ENCODE results near the gene DPP8.

DPP8 gene

GRCh38 chr15:65410972-65411371 is 106.5 kb downstream of the DPP8 start:
- peak overlapping the region; percentile 30 for H3K56ac ChIP-seq (ENCODE audit: low read length)

GRCh38 chr15:65410036-65410435 is 107.5 kb downstream of the DPP8 start:
- H4K8ac ChIP-seq (ENCODE audit: low read depth, low read length) = no peak overlapping the region
- H3K56ac ChIP-seq (ENCODE audit: low read length) = no peak overlapping the region
- no peak for DNase-seq
- no CpG with 5 or more reads among the region's 11 CpGs for WGBS (ENCODE audit: extremely low coverage, insufficient coverage, low lambda C conversion rate)
- no peak overlapping the region for H3K27ac ChIP-seq (ENCODE audit: low read depth, low read length)
- no peak overlapping the region for H3K9ac ChIP-seq (ENCODE audit: low read length)
- H3K4me2 ChIP-seq (ENCODE audit: low read length) = no peak overlapping the region
- no peaks in the 10 kb centered on the region for H3K79me1 ChIP-seq (ENCODE audit: low read length)
- peaks cover 4% of the 10 kb centered on the region for H3K4me1 ChIP-seq (ENCODE audit: control insufficient read depth, low read depth, low read length)
- no peaks in the 10 kb centered on the region for H3K27me3 ChIP-seq (ENCODE audit: insufficient read depth, low read length, poor library complexity)
- H2AK5ac ChIP-seq (ENCODE audit: low read length) = no peak overlapping the region
- H3K18ac ChIP-seq (ENCODE audit: low read length) = no peak overlapping the region
- no peak overlapping the region for H3K4ac ChIP-seq (ENCODE audit: low read depth, low read length)
- no peak overlapping the region for H2BK5ac ChIP-seq (ENCODE audit: low read length)
- H4K5ac ChIP-seq (ENCODE audit: low read length) = no peak overlapping the region
- no peak overlapping the region for H2BK15ac ChIP-seq (replicated peaks; ENCODE audit: low read depth)
- H3K23ac ChIP-seq (ENCODE audit: low read length) = no peak overlapping the region
- no peaks in the 10 kb centered on the region for H3K36me3 ChIP-seq (ENCODE audit: control insufficient read depth, insufficient read depth, low read length)
- H2BK120ac ChIP-seq (ENCODE audit: low read depth, low read length) = no peak overlapping the region
- H3K79me2 ChIP-seq (ENCODE audit: control insufficient read depth, insufficient read depth, low read length) = no peaks in the 10 kb centered on the region
- no peak overlapping the region for H3K4me3 ChIP-seq (ENCODE audit: low read length)

More at GRCh38 chr15:65410972-65411371, 106.5 kb downstream of the DPP8 start:
- Histone ChIP-seq H3K27me3 (ENCODE audit: insufficient read depth, low read length, poor library complexity) (no peaks in the 10 kb centered on the region), H3K4me1 (ENCODE audit: control insufficient read depth, low read depth, low read length) (peaks cover 9% of the 10 kb centered on the region), H3K4ac (ENCODE audit: low read depth, low read length) (no peak overlapping the region), H2BK120ac (ENCODE audit: low read depth, low read length) (no peak overlapping the region), H3K9ac (ENCODE audit: low read length) (no peak overlapping the region), H3K23ac (ENCODE audit: low read length) (no peak overlapping the region), H2BK15ac (replicated peaks; ENCODE audit: low read depth) (no peak overlapping the region), H2BK5ac (ENCODE audit: low read length) (no peak overlapping the region), H3K79me2 (ENCODE audit: control insufficient read depth, insufficient read depth, low read length) (no peaks in the 10 kb centered on the region), H3K36me3 (ENCODE audit: control insufficient read depth, insufficient read depth, low read length) (no peaks in the 10 kb centered on the region), H3K27ac (ENCODE audit: low read depth, low read length) (no peak overlapping the region), H3K79me1 (ENCODE audit: low read length) (no peaks in the 10 kb centered on the region), H4K8ac (ENCODE audit: low read depth, low read length) (no peak overlapping the region), H4K5ac (ENCODE audit: low read length) (no peak overlapping the region), H3K4me2 (ENCODE audit: low read length) (no peak overlapping the region), H2AK5ac (ENCODE audit: low read length) (no peak overlapping the region), H3K18ac (ENCODE audit: low read length) (no peak overlapping the region), H3K4me3 (ENCODE audit: low read length) (no peak overlapping the region)
- WGBS (ENCODE audit: extremely low coverage, insufficient coverage, low lambda C conversion rate) = no CpG with 5 or more reads among the region's 10 CpGs
- DNase-seq = no peak

GRCh38 chr15:65409036-65409631 is 108.4 kb downstream of the DPP8 start:
- no peak overlapping the region for H3K9ac ChIP-seq (ENCODE audit: low read length)
- H3K4me2 ChIP-seq (ENCODE audit: low read length) = no peak overlapping the region
- H3K4me3 ChIP-seq (ENCODE audit: low read length) = no peak overlapping the region
- no peak overlapping the region for H2BK120ac ChIP-seq (ENCODE audit: low read depth, low read length)
- no peak overlapping the region for H3K27ac ChIP-seq (ENCODE audit: low read depth, low read length)
- H4K5ac ChIP-seq (ENCODE audit: low read length) = no peak overlapping the region
- H2BK15ac ChIP-seq (replicated peaks; ENCODE audit: low read depth) = no peak overlapping the region
- H3K36me3 ChIP-seq (ENCODE audit: control insufficient read depth, insufficient read depth, low read length) = no peaks in the 10 kb centered on the region
- no peak for DNase-seq
- no peak overlapping the region for H2BK5ac ChIP-seq (ENCODE audit: low read length)
- no peak overlapping the region for H3K56ac ChIP-seq (ENCODE audit: low read length)
- H3K4ac ChIP-seq (ENCODE audit: low read depth, low read length) = no peak overlapping the region
- WGBS (ENCODE audit: extremely low coverage, insufficient coverage, low lambda C conversion rate) = no CpG with 5 or more reads among the region's 7 CpGs
- no peaks in the 10 kb centered on the region for H3K79me1 ChIP-seq (ENCODE audit: low read length)
- no peak overlapping the region for H3K23ac ChIP-seq (ENCODE audit: low read length)
- H3K18ac ChIP-seq (ENCODE audit: low read length) = no peak overlapping the region
- no peaks in the 10 kb centered on the region for H3K79me2 ChIP-seq (ENCODE audit: control insufficient read depth, insufficient read depth, low read length)
- no peaks in the 10 kb centered on the region for H3K27me3 ChIP-seq (ENCODE audit: insufficient read depth, low read length, poor library complexity)
- no peak overlapping the region for H4K8ac ChIP-seq (ENCODE audit: low read depth, low read length)
- H2AK5ac ChIP-seq (ENCODE audit: low read length) = no peak overlapping the region
- H3K4me1 ChIP-seq (ENCODE audit: control insufficient read depth, low read depth, low read length) = peaks cover 3% of the 10 kb centered on the region

GRCh38 chr15:65408324-65409035 is 109.0 kb downstream of the DPP8 start:
- no peak overlapping the region for H3K4ac ChIP-seq (ENCODE audit: low read depth, low read length)
- H2AK5ac ChIP-seq (ENCODE audit: low read length) = no peak overlapping the region
- no peak for DNase-seq
- no peak overlapping the region for H3K9ac ChIP-seq (ENCODE audit: low read length)
- H3K4me3 ChIP-seq (ENCODE audit: low read length) = no peak overlapping the region
- H3K4me1 ChIP-seq (ENCODE audit: control insufficient read depth, low read depth, low read length) = peaks cover 6% of the 10 kb centered on the region
- H3K4me2 ChIP-seq (ENCODE audit: low read length) = no peak overlapping the region
- no peak overlapping the region for H2BK5ac ChIP-seq (ENCODE audit: low read length)
- H3K56ac ChIP-seq (ENCODE audit: low read length) = no peak overlapping the region
- no peaks in the 10 kb centered on the region for H3K79me2 ChIP-seq (ENCODE audit: control insufficient read depth, insufficient read depth, low read length)
- H3K79me1 ChIP-seq (ENCODE audit: low read length) = no peaks in the 10 kb centered on the region
- no peak overlapping the region for H3K23ac ChIP-seq (ENCODE audit: low read length)
- H3K27ac ChIP-seq (ENCODE audit: low read depth, low read length) = no peak overlapping the region
- no peak overlapping the region for H3K18ac ChIP-seq (ENCODE audit: low read length)
- H4K8ac ChIP-seq (ENCODE audit: low read depth, low read length) = no peak overlapping the region
- no CpG with 5 or more reads among the region's 7 CpGs for WGBS (ENCODE audit: extremely low coverage, insufficient coverage, low lambda C conversion rate)
- H4K5ac ChIP-seq (ENCODE audit: low read length) = no peak overlapping the region
- H2BK15ac ChIP-seq (replicated peaks; ENCODE audit: low read depth) = no peak overlapping the region
- H2BK120ac ChIP-seq (ENCODE audit: low read depth, low read length) = no peak overlapping the region
- no peaks in the 10 kb centered on the region for H3K27me3 ChIP-seq (ENCODE audit: insufficient read depth, low read length, poor library complexity)
- no peaks in the 10 kb centered on the region for H3K36me3 ChIP-seq (ENCODE audit: control insufficient read depth, insufficient read depth, low read length)

GRCh38 chr15:65406424-65407000 is 111.0 kb downstream of the DPP8 start:
- Histone ChIP-seq H4K5ac (ENCODE audit: low read length) (no peak overlapping the region), H3K4me2 (ENCODE audit: low read length) (no peak overlapping the region), H4K8ac (ENCODE audit: low read depth, low read length) (no peak overlapping the region), H3K4me1 (ENCODE audit: control insufficient read depth, low read depth, low read length) (peaks cover 6% of the 10 kb centered on the region), H3K4me3 (ENCODE audit: low read length) (no peak overlapping the region), H3K56ac (ENCODE audit: low read length) (no peak overlapping the region), H2AK5ac (ENCODE audit: low read length) (no peak overlapping the region), H2BK5ac (ENCODE audit: low read length) (no peak overlapping the region), H2BK15ac (replicated peaks; ENCODE audit: low read depth) (no peak overlapping the region), H3K18ac (ENCODE audit: low read length) (no peak overlapping the region), H3K36me3 (ENCODE audit: control insufficient read depth, insufficient read depth, low read length) (no peaks in the 10 kb centered on the region), H3K27me3 (ENCODE audit: insufficient read depth, low read length, poor library complexity) (no peaks in the 10 kb centered on the region), H3K27ac (ENCODE audit: low read depth, low read length) (no peak overlapping the region), H3K79me1 (ENCODE audit: low read length) (no peaks in the 10 kb centered on the region), H2BK120ac (ENCODE audit: low read depth, low read length) (no peak overlapping the region), H3K4ac (ENCODE audit: low read depth, low read length) (no peak overlapping the region), H3K79me2 (ENCODE audit: control insufficient read depth, insufficient read depth, low read length) (no peaks in the 10 kb centered on the region), H3K9ac (ENCODE audit: low read length) (no peak overlapping the region), H3K23ac (ENCODE audit: low read length) (no peak overlapping the region)
- no peak for DNase-seq
- no CpG with 5 or more reads among the region's 10 CpGs for WGBS (ENCODE audit: extremely low coverage, insufficient coverage, low lambda C conversion rate)
